ENCODE measurements around the gene SRD5A3. TPM values are rescaled to one million over a fixed set of nuclear protein-coding genes. Genes with fewer than 3 reads are reported as not detected.
A peak's percentile ranks its signal among the peaks of the same experiment; 100 is the strongest.

SRD5A3 gene
- total and polyA plus RNA-seq, 2 experiments from 2014 or later: 5.9 to 24.1 TPM

GRCh38 chr4:55323375-55323774 is 22.7 kb upstream of the SRD5A3 start:
- Histone ChIP-seq H3K4me3 (no peak overlapping the region), H3K4me1 (ENCODE audit: low read depth) (peaks cover 17% of the 10 kb centered on the region), H3K27me3 (no peaks in the 10 kb centered on the region), H3K27ac (no peak overlapping the region), H3K9me3 (ENCODE audit: low read depth) (no peaks in the 10 kb centered on the region), H3K36me3 (no peaks in the 10 kb centered on the region)
- no peak for TF ChIP-seq CTCF (IDR thresholded peaks at IDR 0.05; ENCODE audit: low read depth, low read length)
- no peak for DNase-seq (ENCODE audit: low read depth in 1 of 2, low spot score in 1 of 2)

- Histone ChIP-seq H3K36me3 (no peaks in the 10 kb centered on the region), H3K9me3 (ENCODE audit: low read depth) (no peaks in the 10 kb centered on the region), H3K4me3 (no peak overlapping the region), H3K27ac (no peak overlapping the region), H3K4me1 (ENCODE audit: low read depth) (peaks cover 7% of the 10 kb centered on the region), H3K27me3 (no peaks in the 10 kb centered on the region)
- DNase-seq (ENCODE audit: low read depth in 1 of 2, low spot score in 1 of 2): no peak
- no peak for TF ChIP-seq CTCF (IDR thresholded peaks at IDR 0.05; ENCODE audit: low read depth, low read length)
Observed at GRCh38 chr4:55326629-55327028, 19.4 kb upstream of the SRD5A3 start.

- Histone ChIP-seq H3K4me3 (no peak overlapping the region), H3K9me3 (ENCODE audit: low read depth) (no peaks in the 10 kb centered on the region), H3K27me3 (no peaks in the 10 kb centered on the region), H3K27ac (no peak overlapping the region), H3K4me1 (ENCODE audit: low read depth) (no peaks in the 10 kb centered on the region), H3K36me3 (no peaks in the 10 kb centered on the region)
- TF ChIP-seq CTCF (IDR thresholded peaks at IDR 0.05; ENCODE audit: low read depth, low read length): no peak
- no peak for DNase-seq (ENCODE audit: low read depth in 1 of 2, low spot score in 1 of 2)
Observed at GRCh38 chr4:55329012-55329411, 17.0 kb upstream of the SRD5A3 start.

GRCh38 chr4:55330241-55330640 is 15.8 kb upstream of the SRD5A3 start:
- Histone ChIP-seq H3K4me3 (no peak overlapping the region), H3K27me3 (no peaks in the 10 kb centered on the region), H3K9me3 (ENCODE audit: low read depth) (no peaks in the 10 kb centered on the region), H3K36me3 (no peaks in the 10 kb centered on the region), H3K4me1 (ENCODE audit: low read depth) (no peaks in the 10 kb centered on the region), H3K27ac (no peak overlapping the region)
- no peak for TF ChIP-seq CTCF (IDR thresholded peaks at IDR 0.05; ENCODE audit: low read depth, low read length)
- peak in 1 of 2 donors; percentile 43 for DNase-seq (ENCODE audit: low read depth in 1 of 2, low spot score in 1 of 2)

GRCh38 chr4:55336138-55337034 is 9.7 kb upstream of the SRD5A3 start:
- no peak overlapping the region for H3K27ac ChIP-seq
- TF ChIP-seq CTCF (IDR thresholded peaks at IDR 0.05; ENCODE audit: low read depth, low read length): no peak
- DNase-seq (ENCODE audit: low read depth in 1 of 2, low spot score in 1 of 2): no peak
- H3K4me3 ChIP-seq: no peak overlapping the region
- H3K4me1 ChIP-seq (ENCODE audit: low read depth): no peaks in the 10 kb centered on the region
- no peaks in the 10 kb centered on the region for H3K36me3 ChIP-seq
- no peaks in the 10 kb centered on the region for H3K9me3 ChIP-seq (ENCODE audit: low read depth)
- H3K27me3 ChIP-seq: no peaks in the 10 kb centered on the region

All from cardiac muscle cell (in vitro differentiated cells and primary cell).